Activated CD4-positive, CD25-positive, alpha-beta regulatory T cell treated with anti-CD3 and anti-CD28 coated beads, Interleukin-2, amount 50 U/mL, for 16 hours (primary cell): ENCODE data around the gene ARPP21.

Source experiments
- DNase-seq: peaks from one replicate; pipeline ENCODE4 v3.0.0-alpha.2; 2020; ENCODE audit warnings: low read depth, low spot score

The ARPP21 gene

DNA sequence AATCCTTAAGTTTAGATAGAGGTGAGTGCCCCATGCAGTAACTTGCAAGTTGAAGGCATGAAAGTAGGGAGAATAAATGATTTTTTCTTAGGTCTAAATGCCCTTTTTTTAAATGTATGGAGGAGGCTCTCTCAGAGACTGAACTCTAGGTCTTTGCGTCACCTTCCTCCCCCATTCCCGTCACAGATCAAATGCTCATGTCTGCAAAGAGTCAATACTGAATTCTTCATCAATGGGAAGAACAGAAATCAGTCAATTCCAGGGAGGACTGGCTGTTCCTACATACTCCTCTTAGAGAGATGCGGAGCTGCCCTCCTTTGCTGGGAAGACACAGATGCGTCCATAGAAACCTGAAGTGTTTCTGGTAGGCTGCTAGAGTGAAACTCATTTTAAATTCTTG, 98.2 kb downstream of the ARPP21 start:
- DNase-seq, result no peak

DNA sequence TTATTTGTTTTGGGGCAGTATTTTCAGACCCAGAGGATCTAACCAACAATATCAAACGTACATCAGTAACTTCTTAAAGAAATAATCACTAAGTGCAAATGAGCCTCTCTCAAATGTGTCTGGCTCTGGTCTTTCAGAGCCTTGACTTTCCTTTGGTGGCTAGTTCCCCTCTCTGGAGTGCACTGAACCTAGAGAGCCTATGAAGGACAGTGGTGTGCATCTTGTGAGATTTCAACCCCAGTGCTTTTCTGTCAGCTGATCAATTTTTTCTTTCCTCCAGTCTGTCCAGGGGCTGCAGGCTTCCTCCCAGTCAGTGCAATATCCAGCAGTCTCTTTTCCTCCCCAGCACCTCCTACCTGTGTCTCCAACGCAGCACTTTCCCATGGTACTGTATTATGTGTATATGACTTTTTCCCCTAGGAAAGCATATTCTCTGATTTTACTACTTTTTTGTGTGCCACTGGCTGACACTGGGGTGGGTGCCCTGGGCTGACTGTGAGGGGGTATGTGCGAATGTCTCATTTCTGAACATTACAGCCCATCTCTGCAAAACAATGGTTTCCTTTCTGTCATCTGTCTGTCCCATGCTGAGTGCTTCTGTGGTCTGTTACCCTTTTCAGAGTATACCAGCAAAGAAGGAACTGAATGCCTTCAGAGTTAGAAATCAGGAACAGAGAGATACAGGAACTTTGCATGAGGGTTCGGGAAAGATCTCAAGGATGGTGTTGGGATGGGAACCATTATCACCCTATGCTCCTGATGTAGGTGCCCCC, 98.8 kb downstream of the ARPP21 start:
- DNase-seq, result no peak

DNA sequence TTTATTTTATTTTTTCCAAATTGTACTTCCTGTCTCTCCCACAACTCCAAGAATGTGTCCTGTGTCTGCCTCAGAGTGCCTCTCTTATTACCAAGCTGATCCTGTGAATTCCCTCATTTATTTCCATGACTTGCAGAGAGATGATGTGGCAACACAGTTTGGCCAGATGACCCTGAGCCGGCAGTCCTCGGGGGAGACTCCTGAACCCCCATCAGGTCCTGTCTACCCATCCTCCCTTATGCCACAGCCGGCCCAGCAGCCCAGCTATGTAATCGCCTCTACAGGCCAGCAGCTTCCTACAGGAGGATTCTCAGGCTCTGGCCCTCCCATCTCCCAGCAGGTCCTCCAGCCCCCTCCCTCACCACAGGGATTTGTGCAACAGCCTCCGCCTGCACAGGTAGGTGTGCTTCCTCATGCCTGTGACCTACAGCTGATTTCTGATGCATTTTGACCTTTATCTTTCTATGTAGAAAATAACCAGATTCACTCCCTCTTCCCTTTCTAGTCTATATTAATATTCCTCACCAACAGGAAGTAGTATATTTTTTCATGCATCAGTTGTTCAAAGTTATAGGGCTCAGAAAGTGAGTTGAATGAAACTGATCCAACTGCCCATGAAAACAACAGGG, 100.0 kb downstream of the ARPP21 start:
- no peak for DNase-seq

DNA sequence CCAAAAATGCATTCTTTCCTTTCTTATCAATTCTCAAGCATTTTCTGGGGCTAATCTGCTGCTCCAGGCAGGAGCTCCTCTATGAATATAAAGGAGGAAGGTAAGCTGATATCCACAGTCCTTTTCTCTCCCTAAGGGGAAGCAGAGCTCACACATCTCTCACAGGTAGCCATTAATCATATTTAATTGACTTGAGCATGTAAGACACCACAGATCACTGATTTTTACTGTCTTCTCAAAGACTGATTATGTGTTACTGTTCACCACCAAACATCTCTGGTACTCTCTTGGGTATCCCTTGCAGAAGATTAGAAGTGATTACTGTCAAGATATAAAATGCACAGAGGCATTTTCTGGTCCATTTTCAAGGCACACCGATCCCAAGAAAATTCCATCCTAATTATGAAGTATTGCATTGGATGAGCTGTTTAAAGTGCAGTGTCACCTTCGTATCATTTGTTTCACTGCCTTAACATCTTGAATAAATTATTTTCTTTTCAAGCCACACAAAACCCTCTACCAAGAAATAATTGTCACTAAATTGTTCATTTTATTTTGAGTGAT, 100.7 kb downstream of the ARPP21 start:
- DNase-seq, result no peak

DNA sequence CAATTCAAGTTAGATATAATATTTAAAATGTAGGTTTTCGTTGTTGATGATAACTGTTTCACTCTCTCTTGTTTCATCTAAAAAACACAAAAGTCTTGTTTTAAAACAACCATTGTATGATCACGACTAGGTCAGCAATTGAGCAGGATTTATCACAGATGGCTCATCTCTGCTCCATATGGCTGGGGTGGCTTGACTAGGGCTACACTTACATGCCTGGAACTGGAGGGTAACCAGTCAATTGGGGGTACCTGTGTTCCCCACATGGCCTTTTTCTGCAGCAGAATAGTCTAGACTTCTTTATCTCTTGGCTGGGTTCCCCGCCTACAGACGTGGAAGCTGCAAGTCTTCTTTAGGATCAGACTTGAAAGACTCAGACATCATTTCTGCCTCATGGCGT, 103.9 kb downstream of the ARPP21 start:
- no peak for DNase-seq

DNA sequence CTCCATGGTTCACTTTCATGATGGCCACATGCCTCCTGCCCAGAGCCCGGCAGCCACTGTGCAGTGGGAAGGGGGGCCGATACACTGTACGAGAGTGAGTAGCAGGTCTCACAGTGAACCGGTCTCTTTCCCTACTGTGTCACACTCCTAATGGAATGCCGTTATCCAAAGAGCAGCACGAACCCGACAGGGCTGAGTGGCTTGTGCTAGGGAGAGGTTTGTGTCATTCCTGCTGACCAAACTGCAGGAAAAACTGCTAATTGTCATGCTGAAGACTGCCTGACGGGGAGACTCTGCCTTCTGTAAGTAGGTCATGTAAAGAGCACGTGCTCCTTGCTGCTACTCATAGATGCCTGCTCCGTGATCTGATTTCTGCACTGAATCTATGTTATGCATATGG, 105.1 kb downstream of the ARPP21 start:
- no peak for DNase-seq

DNA sequence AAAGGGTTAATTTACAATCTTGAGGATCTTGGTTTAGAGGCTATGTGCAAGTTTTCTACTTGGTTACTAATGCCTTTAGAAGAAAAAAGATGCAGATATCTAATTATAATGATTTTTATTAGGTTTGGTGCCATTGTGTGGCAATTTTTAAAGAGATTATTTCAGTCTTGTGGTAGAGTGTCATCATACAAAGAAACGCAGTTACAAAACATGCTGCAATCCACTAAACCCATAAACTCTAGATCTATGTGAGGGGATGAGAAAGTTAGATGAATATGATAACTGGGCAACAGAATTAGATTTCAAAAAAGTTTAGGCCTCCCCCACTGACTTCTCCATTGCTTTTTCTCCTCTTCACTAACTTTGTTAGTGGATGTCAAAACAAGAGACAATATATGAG, 106.0 kb downstream of the ARPP21 start:
- no peak for DNase-seq

DNA sequence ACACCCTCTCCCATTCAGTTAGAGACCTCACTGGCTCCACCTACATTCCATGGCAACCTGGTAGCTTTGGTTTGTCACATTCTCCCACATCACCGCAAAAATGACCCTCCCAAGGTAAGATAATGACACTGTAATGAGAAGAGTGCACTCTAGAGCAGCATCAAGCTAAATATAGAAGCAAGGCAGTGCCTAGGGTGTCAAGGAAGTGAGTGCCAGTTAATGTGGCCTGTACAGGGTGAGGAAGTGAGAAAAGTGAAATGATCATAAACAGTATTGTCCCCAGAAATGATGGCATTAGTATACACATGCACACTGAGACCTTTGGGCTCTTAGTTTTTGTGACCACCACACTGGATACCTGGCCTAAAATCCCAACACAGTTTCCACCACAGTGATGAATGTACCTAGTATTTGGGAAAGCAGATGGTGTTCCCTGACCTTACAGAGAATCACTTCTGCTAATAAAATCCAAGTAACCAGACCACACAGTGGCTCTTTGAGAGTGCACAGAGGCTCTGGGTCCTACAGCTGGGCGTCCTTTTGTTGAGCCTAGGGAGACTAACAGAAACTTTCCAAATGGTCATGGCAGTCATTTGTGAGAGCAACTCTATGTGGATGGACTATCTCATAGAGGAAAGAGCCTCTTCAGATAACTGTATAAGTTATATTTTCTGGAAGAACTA, 106.6 kb downstream of the ARPP21 start:
- DNase-seq, result no peak

DNA sequence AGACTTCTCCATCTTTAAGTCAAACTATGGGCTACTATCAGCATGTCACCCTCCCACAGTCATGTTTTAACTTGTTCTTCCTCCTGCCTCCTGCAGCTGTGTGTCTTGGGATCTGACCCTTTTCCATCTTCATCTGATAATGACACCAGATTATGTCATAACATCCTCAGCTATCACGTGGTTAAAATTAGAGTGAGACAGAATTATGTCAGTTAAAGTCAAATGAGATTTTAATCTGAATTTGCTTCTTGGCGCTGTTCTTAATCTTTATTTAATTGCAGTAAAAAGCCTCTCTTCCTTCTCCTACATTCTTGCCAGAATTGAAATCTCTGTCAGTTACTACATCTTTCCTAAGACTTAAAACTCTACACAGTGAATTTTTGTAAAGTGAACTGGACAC, 107.2 kb downstream of the ARPP21 start:
- no peak for DNase-seq

DNA sequence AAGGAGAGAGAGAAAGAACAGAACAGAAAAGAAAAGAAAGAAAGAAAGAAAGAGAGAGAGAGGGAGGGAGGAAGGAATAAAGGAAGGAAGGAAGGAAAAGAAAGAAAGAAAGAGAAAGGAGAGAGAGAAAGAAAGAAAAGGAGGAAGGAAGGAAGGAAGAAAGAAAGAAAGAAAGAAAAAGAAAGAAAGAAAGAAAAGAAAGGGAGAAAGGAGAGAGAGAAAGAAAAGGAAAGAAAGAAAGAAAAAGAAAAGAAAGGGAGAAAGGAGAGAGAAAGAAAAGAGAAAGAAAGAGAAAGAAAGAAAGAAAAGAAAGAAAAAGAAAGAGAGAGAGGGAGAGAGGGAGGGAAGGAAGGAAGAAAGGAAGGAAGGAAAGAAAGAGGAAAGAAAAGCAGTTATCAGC, 108.8 kb downstream of the ARPP21 start:
- no peak for DNase-seq

DNA sequence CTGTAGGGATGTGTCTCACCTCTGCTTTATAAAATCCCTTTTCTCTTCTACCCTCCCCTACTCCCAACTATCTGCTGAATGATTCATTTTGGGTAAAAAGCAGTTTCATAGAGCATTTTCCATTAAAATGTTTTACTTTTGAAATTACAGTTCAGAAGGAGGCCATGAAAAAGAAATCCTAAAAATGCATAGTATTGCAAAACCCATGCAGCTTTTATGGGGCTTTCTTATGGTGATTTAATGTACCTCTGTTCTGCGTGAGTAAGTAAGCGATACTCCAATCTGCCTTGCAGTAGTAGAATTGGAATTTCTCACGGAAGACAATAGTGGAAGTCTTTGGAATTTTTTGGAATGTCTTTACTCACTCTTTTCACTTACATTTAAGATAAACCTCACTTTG, 111.9 kb downstream of the ARPP21 start:
- DNase-seq, result no peak

DNA sequence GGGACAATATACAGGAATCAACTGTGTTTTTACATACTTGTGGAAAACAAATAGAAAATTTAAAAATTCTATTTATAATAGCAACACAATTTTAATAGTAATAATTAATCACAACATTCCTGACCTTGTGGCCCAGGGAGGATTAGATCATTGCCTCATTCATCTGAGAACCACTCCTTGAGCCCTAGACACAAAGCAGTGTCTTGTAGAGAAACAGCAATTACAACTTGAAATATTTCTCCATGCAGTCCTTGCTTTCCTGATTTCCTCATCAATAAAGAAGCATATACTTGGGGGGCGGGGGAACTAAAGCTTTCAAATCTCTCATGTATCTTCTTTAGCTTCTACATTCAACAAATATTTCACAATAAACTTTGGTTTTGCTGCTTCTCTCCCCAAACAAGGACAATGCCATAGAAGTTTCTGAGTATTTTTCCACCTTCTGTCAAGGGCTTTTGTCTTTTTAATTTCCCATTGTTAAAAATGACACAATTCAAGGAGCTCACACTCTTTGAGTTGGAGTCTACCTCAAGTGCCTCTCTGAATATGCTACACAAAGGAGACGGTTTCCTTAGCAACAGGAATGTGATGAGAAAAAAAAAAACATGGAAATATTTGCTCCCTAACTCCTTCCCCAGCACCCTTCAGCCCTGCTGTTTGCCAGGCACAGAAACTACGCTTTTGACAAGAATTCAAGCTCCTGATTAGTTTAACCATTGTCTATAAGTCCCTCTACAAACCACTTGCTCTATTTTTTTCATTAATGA, 118.8 kb downstream of the ARPP21 start:
- no peak for DNase-seq

DNA sequence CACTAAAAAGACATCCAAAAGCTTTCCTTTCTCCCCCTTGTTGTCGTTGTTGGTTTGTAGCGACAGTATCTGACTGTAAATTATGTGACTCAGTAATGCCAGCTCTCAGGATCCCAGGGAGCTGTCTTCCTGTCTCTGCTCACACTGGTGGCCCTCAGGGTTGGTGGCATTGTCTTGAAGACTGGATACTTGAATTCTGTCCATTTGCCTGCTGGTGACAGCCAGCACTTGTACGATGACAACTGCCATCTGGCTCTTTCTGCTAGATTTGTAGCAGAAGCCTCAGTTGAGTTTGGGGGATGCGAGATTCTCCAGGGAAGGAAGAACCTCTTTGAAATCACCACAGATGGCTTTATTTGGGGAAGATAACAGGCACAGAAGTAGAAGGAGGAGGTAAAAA, 120.8 kb downstream of the ARPP21 start:
- DNase-seq, result no peak

DNA sequence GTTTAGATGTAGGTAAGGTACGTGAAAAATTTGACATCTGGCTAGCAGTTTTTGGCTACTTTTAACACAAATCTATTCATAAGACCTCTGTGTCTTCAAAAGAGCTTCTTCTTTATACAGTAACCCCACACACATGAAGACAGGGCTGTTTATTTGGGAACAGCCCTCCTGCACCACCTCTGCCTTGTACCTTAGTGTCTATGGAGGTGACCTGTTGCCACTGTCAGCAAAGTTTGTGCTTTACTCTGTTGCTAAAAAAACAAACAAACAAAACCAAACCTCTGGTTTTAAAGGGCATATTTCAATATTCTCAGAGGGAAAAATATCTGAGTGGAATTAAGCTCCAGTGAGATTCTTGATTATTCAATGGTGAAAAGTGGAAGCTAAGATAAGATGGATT, 122.0 kb downstream of the ARPP21 start:
- DNase-seq, result no peak

DNA sequence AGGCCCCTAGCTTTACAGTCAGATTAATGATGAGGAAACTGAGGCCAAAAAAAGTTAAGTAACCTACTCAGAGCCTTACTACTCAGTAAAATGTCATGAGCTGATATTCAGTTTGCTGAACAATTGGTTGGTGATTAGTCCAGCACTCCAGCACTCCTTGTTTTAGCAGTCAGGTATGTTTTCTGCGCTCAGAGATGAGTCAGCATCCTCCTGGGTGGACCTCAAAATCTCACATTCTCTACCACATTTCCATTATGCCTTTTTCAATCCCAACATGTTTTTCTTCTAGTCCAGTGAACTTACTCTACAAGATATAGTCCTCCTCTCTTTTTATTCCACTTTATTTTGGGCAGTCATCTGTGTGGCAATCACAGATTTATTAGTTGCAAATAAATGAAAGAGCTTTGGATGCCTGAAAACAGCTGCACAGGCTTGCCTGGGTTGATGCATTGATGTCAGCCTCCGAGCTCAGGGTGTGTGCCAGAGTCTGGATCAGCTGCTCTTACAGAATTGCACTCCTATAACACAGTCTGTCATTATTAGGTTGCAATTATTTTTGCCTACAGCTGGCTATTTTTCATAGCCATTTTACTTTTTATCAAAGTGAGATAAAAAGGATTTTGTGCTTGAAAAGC, 133.2 kb downstream of the ARPP21 start:
- no peak for DNase-seq

DNA sequence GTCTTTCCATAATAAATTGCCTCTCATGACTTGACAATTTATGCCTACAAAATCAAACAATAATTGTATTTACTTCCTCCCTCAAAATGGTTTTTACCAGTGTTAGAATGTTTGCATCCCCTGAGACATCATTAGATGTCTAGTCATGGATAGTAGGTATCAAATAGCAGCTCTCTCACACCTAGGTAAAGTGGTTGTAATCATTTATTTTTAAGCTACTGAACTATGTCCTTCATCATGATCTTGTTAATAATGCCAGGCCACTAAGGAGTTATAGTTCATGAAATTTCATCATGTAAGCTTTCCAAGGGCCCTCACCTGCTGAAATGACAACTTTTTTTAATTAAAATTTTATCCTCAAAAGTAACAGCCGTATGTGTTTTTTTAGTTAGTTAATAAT, 134.1 kb downstream of the ARPP21 start:
- DNase-seq, result no peak

DNA sequence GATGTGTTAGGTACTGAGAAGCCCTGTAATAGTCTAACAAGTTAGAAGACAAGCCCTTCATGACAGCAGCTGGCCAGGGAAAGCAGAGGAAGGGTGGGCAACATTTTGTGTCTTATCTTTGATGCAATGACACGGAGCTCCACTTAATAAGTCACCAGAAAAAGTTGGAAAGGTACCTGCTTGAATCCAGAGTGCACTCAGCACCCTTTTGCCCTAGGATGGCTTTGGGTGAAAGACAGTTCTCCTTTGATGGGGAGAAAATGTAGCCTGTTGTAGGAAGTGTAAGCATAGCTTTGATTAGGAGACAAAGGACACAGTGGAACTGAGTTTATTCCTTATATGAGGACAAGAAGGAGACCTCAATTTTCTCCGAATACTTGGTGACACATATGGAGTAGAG, 137.0 kb downstream of the ARPP21 start:
- DNase-seq, result no peak

DNA sequence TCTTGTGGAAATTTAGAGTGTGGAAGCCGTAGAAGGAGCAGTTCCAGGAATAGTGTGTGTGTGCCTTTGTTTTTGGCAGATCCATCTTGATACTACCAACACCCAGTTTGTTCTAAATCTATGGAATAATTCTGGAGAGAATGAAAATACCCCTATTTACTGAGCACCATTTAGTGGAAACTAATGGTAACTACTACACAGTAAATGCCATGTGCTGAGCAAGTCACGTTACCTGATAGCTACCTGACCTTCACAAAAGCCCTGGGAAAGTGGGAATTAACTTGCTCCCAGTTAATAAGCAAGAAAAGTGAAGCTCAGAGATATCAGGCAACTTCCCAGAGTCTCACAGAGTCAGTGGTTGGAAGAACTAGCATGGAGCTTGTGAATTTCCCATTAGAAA, 137.7 kb downstream of the ARPP21 start:
- no peak for DNase-seq

DNA sequence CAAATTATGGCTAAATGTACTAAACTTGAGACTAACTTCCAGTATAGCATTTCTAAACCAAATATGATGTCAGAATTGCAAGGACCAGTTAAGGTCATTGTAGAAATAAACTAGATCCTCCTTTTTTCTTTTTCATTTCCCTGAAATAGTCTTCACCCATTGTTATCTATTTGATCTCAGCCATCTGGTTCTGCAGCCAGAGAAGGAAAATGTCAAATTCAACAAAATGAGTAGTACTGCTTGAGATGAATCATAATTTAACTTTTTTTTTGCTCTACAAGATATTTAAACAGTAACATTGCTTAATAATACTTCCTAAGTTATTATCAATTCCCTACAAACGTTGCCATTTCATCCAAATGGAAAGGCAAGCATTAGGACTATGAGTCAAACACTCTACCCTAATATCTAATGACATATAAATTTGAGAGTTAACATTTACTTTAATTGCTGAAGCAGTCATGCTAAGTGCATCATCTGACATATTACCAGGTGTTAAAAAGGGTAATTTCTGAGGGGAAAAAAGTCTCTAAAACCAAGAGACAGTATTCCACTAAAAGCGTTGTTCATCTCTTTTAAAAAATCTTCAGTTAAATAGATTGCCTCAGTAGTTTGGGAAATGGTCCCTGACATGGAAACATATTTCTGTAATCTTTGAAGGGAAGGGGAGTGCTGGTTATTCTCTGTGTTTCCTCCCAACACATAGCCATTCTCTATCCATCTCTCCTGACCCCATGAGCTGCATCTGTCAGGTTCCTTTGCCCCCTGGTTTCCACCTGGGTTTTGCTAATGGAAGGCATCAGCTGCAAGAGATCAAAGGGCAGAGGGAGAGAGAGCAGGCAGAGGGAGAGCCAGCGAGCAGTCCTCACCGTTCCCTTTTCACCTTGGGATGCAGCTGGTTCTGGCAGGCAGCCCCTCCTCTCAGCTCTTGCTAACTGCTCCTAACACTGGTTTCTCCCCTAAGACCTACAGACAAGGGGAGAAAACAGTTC, 138.5 kb downstream of the ARPP21 start:
- DNase-seq, result no peak

DNA sequence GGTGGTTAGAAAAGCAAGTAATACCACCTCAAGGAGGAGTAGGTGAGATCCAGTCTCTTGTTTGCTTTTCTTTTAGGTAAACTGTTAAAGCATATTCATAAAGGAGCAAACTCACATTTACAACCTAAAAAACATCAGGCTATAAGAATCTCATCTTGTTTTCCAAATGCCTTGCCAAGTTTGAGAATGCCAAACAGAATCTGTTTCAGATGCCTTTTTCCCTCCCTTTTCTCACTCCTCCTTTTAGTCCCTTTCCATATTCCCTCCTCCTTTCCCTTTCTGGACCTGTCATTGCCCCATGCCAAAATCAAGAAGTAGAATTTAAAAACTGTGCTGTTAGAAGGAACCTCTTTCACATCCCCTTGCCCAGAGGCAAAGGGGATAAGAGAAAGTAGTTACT, 140.3 kb downstream of the ARPP21 start:
- no peak for DNase-seq
